Measurements from ENCODE around the gene TMCO1.
"Not testable (repeated sequence)": the region's sequence is repeated elsewhere in the genome, so short reads cannot be mapped to it uniquely, and the experiment has no call there.

The TMCO1 gene

GRCh38 chr1:165768513-165769394 lies at the start of gene TMCO1:
TSS of gene TMCO1 (minus strand) at chr1:165768868. CDS start at chr1:165768751, 117 bp downstream.
- Mint-ChIP-seq H3K9me3 (no peaks in the 10 kb centered on the region), H3K27me3 (no peaks in the 10 kb centered on the region), H3K27ac (ENCODE audit: low read depth) (peak within 1 kb of the TSS; percentile 96), H3K36me3 (ENCODE audit: insufficient read depth) (peaks cover 36% of the 10 kb centered on the region), H3K4me1 (peaks cover 45% of the 10 kb centered on the region), H3K4me3 (peak within 1 kb of the TSS; percentile 90)
- DNase-seq (ENCODE audit: low spot score in 2 of 2): peak; percentile 82 to 90
- peak; percentile 99 for ATAC-seq (replicated peaks; ENCODE audit: extremely low read depth, poor library complexity, severe bottlenecking)

GRCh38 chr1:165816826-165817497 lies 48.3 kb upstream of the TMCO1 start:
- H3K27ac Mint-ChIP-seq (ENCODE audit: low read depth): no peak overlapping the region
- H3K4me1 Mint-ChIP-seq: no peaks in the 10 kb centered on the region
- H3K4me3 Mint-ChIP-seq: no peak overlapping the region
- no peak for ATAC-seq (replicated peaks; ENCODE audit: extremely low read depth, poor library complexity, severe bottlenecking)
- H3K9me3 Mint-ChIP-seq: no peaks in the 10 kb centered on the region
- no peaks in the 10 kb centered on the region for H3K27me3 Mint-ChIP-seq
- H3K36me3 Mint-ChIP-seq (ENCODE audit: insufficient read depth): no peaks in the 10 kb centered on the region
- no peak for DNase-seq (ENCODE audit: low spot score in 2 of 2)

- no peak for ATAC-seq (replicated peaks; ENCODE audit: extremely low read depth, poor library complexity, severe bottlenecking)
- DNase-seq (ENCODE audit: low spot score in 2 of 2): no peak
Observed at GRCh38 chr1:165816157-165816556, 47.5 kb upstream of the TMCO1 start.

GRCh38 chr1:165815725-165816124 lies 47.1 kb upstream of the TMCO1 start:
- Mint-ChIP-seq H3K4me3 (no peak overlapping the region), H3K27me3 (no peaks in the 10 kb centered on the region), H3K27ac (ENCODE audit: low read depth) (no peak overlapping the region), H3K9me3 (no peaks in the 10 kb centered on the region), H3K4me1 (no peaks in the 10 kb centered on the region), H3K36me3 (ENCODE audit: insufficient read depth) (no peaks in the 10 kb centered on the region)
- no peak for ATAC-seq (replicated peaks; ENCODE audit: extremely low read depth, poor library complexity, severe bottlenecking)
- DNase-seq (ENCODE audit: low spot score in 2 of 2): no peak

More at GRCh38 chr1:165816157-165816556, 47.5 kb upstream of the TMCO1 start:
- Mint-ChIP-seq H3K9me3 (no peaks in the 10 kb centered on the region), H3K27me3 (no peaks in the 10 kb centered on the region), H3K36me3 (ENCODE audit: insufficient read depth) (no peaks in the 10 kb centered on the region), H3K27ac (ENCODE audit: low read depth) (no peak overlapping the region), H3K4me3 (no peak overlapping the region), H3K4me1 (no peaks in the 10 kb centered on the region)

- Mint-ChIP-seq H3K27ac (ENCODE audit: low read depth) (no peak overlapping the region), H3K36me3 (ENCODE audit: insufficient read depth) (no peaks in the 10 kb centered on the region), H3K4me3 (no peak overlapping the region), H3K27me3 (peaks cover 12% of the 10 kb centered on the region), H3K4me1 (no peaks in the 10 kb centered on the region), H3K9me3 (no peaks in the 10 kb centered on the region)
- DNase-seq (ENCODE audit: low spot score in 2 of 2) (no peak), ATAC-seq (replicated peaks; ENCODE audit: extremely low read depth, poor library complexity, severe bottlenecking) (no peak)
Observed at GRCh38 chr1:165807613-165808012, 38.9 kb upstream of the TMCO1 start.

- H3K36me3 Mint-ChIP-seq (ENCODE audit: insufficient read depth); H3K27ac Mint-ChIP-seq (ENCODE audit: low read depth); H3K4me1 Mint-ChIP-seq; DNase-seq (ENCODE audit: low spot score in 2 of 2); ATAC-seq (replicated peaks; ENCODE audit: extremely low read depth, poor library complexity, severe bottlenecking); H3K4me3 Mint-ChIP-seq; H3K9me3 Mint-ChIP-seq: not testable (repeated sequence)
- peaks cover 34% of the 10 kb centered on the region for H3K27me3 Mint-ChIP-seq
Observed at GRCh38 chr1:165804513-165804912, 35.8 kb upstream of the TMCO1 start.

GRCh38 chr1:165799387-165799786 lies 30.7 kb upstream of the TMCO1 start:
- Mint-ChIP-seq H3K27ac (ENCODE audit: low read depth) (no peak overlapping the region), H3K4me1 (no peaks in the 10 kb centered on the region), H3K36me3 (ENCODE audit: insufficient read depth) (peaks cover 5% of the 10 kb centered on the region), H3K9me3 (no peaks in the 10 kb centered on the region), H3K27me3 (peaks cover 62% of the 10 kb centered on the region), H3K4me3 (no peak overlapping the region)
- no peak for DNase-seq (ENCODE audit: low spot score in 2 of 2)
- no peak for ATAC-seq (replicated peaks; ENCODE audit: extremely low read depth, poor library complexity, severe bottlenecking)

- no peak overlapping the region for H3K4me3 Mint-ChIP-seq
- peaks cover 5% of the 10 kb centered on the region for H3K36me3 Mint-ChIP-seq (ENCODE audit: insufficient read depth)
- DNase-seq (ENCODE audit: low spot score in 2 of 2): no peak
- H3K27me3 Mint-ChIP-seq: peaks cover 64% of the 10 kb centered on the region
- no peaks in the 10 kb centered on the region for H3K4me1 Mint-ChIP-seq
- no peaks in the 10 kb centered on the region for H3K9me3 Mint-ChIP-seq
- ATAC-seq (replicated peaks; ENCODE audit: extremely low read depth, poor library complexity, severe bottlenecking): no peak
- no peak overlapping the region for H3K27ac Mint-ChIP-seq (ENCODE audit: low read depth)
Observed at GRCh38 chr1:165795894-165796293, 27.2 kb upstream of the TMCO1 start.

GRCh38 chr1:165793951-165794350 lies 25.3 kb upstream of the TMCO1 start:
- Mint-ChIP-seq H3K27me3 (peaks cover 48% of the 10 kb centered on the region), H3K9me3 (no peaks in the 10 kb centered on the region), H3K27ac (ENCODE audit: low read depth) (no peak overlapping the region), H3K4me3 (no peak overlapping the region), H3K4me1 (no peaks in the 10 kb centered on the region), H3K36me3 (ENCODE audit: insufficient read depth) (peaks cover 3% of the 10 kb centered on the region)
- DNase-seq (ENCODE audit: low spot score in 2 of 2) (no peak), ATAC-seq (replicated peaks; ENCODE audit: extremely low read depth, poor library complexity, severe bottlenecking) (no peak)

- ATAC-seq (replicated peaks; ENCODE audit: extremely low read depth, poor library complexity, severe bottlenecking): no peak
- no peaks in the 10 kb centered on the region for H3K36me3 Mint-ChIP-seq (ENCODE audit: insufficient read depth)
- H3K27ac Mint-ChIP-seq (ENCODE audit: low read depth): no peak overlapping the region
- DNase-seq (ENCODE audit: low spot score in 2 of 2): no peak
- H3K27me3 Mint-ChIP-seq: peaks cover 12% of the 10 kb centered on the region
- no peaks in the 10 kb centered on the region for H3K4me1 Mint-ChIP-seq
- no peak overlapping the region for H3K4me3 Mint-ChIP-seq
- no peaks in the 10 kb centered on the region for H3K9me3 Mint-ChIP-seq
Observed at GRCh38 chr1:165787741-165788140, 19.1 kb upstream of the TMCO1 start.

GRCh38 chr1:165783519-165783918 lies 14.9 kb upstream of the TMCO1 start:
- H3K9me3 Mint-ChIP-seq; H3K27ac Mint-ChIP-seq (ENCODE audit: low read depth); H3K36me3 Mint-ChIP-seq (ENCODE audit: insufficient read depth); DNase-seq (ENCODE audit: low spot score in 2 of 2); ATAC-seq (replicated peaks; ENCODE audit: extremely low read depth, poor library complexity, severe bottlenecking); H3K4me1 Mint-ChIP-seq; H3K4me3 Mint-ChIP-seq; H3K27me3 Mint-ChIP-seq: not testable (repeated sequence)

- ATAC-seq (replicated peaks; ENCODE audit: extremely low read depth, poor library complexity, severe bottlenecking); H3K4me3 Mint-ChIP-seq; H3K36me3 Mint-ChIP-seq (ENCODE audit: insufficient read depth); H3K27me3 Mint-ChIP-seq; H3K4me1 Mint-ChIP-seq; H3K9me3 Mint-ChIP-seq; DNase-seq (ENCODE audit: low spot score in 2 of 2); H3K27ac Mint-ChIP-seq (ENCODE audit: low read depth): not testable (repeated sequence)
Observed at GRCh38 chr1:165778197-165778596, 9.5 kb upstream of the TMCO1 start.

All from central memory CD8-positive, alpha-beta T cell (primary cell).